8988T (cell line): ENCODE measurements around the gene CFAP299.

Experiments used
- DNase-seq: peaks from one replicate; pipeline ENCODE4 v3.0.0; 2011

CFAP299 gene

GRCh38 chr4:80967346-80967745 lies 631.8 kb downstream of the CFAP299 start:
- no peak for DNase-seq

DNA sequence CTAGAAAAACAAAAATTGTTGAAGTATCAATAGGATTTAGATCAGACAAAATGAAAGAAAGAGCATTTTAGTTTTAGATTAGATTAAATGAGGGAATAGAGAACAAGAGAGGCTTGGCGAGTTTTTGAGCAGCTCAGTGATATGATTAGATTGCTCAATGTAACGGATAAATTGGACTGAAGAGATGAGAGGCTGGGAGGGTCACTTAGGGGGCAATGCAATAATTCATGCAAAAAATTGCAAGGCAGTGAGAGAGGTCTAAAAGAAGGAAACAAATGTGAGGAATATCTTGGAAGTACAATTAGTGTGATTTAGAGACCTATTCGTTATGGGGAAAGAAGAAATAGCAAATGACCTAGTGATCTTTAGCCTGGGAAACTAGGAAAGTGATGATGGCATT lies 644.7 kb downstream of the CFAP299 start:
- no peak for DNase-seq

GRCh38 chr4:80986011-80986410 lies 650.5 kb downstream of the CFAP299 start:
- no peak for DNase-seq

GRCh38 chr4:80989921-80990544 lies 654.5 kb downstream of the CFAP299 start:
- no peak for DNase-seq

DNA sequence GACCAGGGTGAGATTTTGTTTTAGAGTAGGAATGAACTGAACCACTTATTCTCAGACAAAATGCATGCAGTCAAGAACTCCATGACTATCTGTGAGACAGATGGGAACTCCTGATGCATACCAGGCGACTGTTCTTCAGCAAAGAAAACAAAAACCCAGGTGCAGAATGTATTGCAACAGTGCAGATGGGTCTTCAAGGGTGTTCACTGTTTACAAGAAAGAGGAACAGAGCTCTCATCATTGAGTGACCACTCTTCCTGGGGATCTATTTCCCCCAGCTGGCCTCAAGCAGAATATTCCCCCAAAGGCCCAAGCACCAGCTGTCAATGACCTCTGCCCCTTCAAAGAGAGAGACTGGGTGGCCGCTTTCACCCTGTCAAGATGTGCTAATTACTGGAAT lies 655.3 kb downstream of the CFAP299 start:
- DNase-seq: no peak

GRCh38 chr4:80999943-81000342 lies 664.4 kb downstream of the CFAP299 start:
- no peak for DNase-seq

DNA sequence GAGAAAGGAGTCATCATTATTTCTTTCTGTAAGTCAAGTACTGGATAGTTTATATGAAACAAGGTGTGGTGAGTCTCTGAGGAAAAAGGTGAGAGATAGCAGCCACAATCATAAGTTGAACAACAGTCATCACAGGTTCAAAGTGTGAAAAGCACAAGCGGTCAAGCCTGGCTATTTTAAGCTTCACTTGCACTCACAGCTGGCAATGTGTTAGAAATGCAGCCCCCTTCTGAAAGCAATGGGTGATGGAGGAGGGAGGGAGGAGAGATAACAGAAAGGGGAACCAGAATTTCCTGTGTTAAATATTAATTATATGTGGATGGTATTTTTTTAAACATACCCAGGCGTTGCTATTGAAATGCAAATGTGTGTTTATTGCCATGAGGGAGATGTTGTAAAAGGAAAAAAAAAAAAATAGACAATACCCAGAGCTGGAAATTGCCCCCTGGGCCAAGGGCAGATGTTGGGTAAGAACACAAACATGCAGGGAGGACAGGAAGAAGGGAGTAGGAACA lies 668.1 kb downstream of the CFAP299 start:
- no peak for DNase-seq

DNA sequence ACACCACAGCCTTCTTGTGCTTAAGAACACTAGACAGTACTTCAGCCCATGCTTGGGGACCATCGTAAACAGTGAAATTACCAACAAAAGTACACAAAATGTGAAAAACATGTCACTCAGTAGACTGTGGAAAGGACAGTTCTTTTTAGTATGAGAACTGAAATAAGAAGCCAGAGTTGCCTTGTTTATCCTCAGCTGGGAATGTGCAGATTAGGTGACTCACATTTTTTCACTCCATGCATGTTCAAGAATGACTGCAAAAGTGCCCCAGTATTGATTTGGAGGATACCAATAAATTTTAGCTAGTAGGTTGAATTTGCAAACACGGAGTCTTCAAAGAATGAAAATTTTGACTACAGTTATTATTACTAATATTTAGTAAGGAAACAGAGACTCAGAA lies 671.9 kb downstream of the CFAP299 start:
- DNase-seq: no peak
